ENCODE data around the gene NELFB. TPM values are rescaled to one million over a fixed set of nuclear protein-coding genes. Genes with fewer than 3 reads are reported as not detected.
A peak's percentile ranks its signal among the peaks of the same experiment; 100 is the strongest.

NELFB gene
- total and polyA plus RNA-seq, 2 donors (not counting 1 experiment from before 2014, with no cell fraction given): 53.7 to 55.8 TPM

GRCh38 chr9:137295849-137296669 lies 40.9 kb downstream of the NELFB start:
- H3K4me2 ChIP-seq (replicated peaks; ENCODE audit: low read depth, low read length, poor library complexity, severe bottlenecking): peak overlapping the region; percentile 95
- DNase-seq: no peak
- 28% methylated on average over 56 of the region's 78 CpGs for WGBS (ENCODE audit: insufficient coverage)

More at GRCh38 chr9:137295849-137296669, 40.9 kb downstream of the NELFB start:
- peaks cover 32% of the 10 kb centered on the region for H3K27me3 Mint-ChIP-seq
- no peak for TF ChIP-seq CTCF (IDR thresholded peaks at IDR 0.05)
- TF ChIP-seq EZH2 (IDR thresholded peaks at IDR 0.05; ENCODE audit: borderline replicate concordance, insufficient read depth, low read depth, low read length, poor library complexity, severe bottlenecking): no peak
- H3K9me3 Mint-ChIP-seq (ENCODE audit: insufficient read depth): no peaks in the 10 kb centered on the region
- no peaks in the 10 kb centered on the region for H3K36me3 ChIP-seq (replicated peaks in 1 of 2; ENCODE audit: control extremely low read depth in 1 of 2, control insufficient read depth in 1 of 2, extremely low read depth in 1 of 2, insufficient read depth in 2 of 2, low read length in 1 of 2)
- ChIA-PET POLR2A (interaction anchor here (0.6 kb wide), 2 partner anchors 41 to 386 kb away, joined by 3 to 5 read pairs; no protein-coding TSS in a partner anchor), CTCF (interaction anchor here (1.0 to 2.1 kb wide), 2 partner anchors 9 to 23 kb away, joined by 3 to 11 read pairs; no protein-coding TSS in a partner anchor)
- peak overlapping the region in 3 of 5 experiments; percentile 8 to 44 (median 21) for H3K4me3 ChIP-seq (ENCODE audit: control extremely low read depth in 1 of 5, extremely low read depth in 1 of 5, insufficient read depth in 1 of 5, low read depth in 2 of 5, low read length in 4 of 5)
- H3K79me2 ChIP-seq (ENCODE audit: control insufficient read depth, insufficient read depth, low read length): no peaks in the 10 kb centered on the region
- no peak overlapping the region for H2AFZ ChIP-seq (ENCODE audit: insufficient read depth, low read depth, low read length, poor library complexity, severe bottlenecking)
- H3K4me3 Mint-ChIP-seq: peak overlapping the region; percentile 76
- no peak overlapping the region for H3K27ac ChIP-seq (ENCODE audit: low read length in 2 of 2)
- H3K9ac ChIP-seq (ENCODE audit: low read length): no peak overlapping the region
- peak overlapping the region; percentile 63 for H3K27ac Mint-ChIP-seq
- H3K27me3 ChIP-seq (replicated peaks in 1 of 4; ENCODE audit: control extremely low read depth in 1 of 4, control insufficient read depth in 3 of 4, insufficient read depth in 4 of 4, low read length in 3 of 4): peaks cover 0 to 66% (median 37%) of the 10 kb centered on the region in 4 experiments
- peaks cover 13% of the 10 kb centered on the region for H4K20me1 ChIP-seq (ENCODE audit: control insufficient read depth, insufficient read depth, low read length, poor library complexity, severe bottlenecking)
- peaks cover 21% of the 10 kb centered on the region for H3K4me1 Mint-ChIP-seq
- ATAC-seq (ENCODE audit: low read depth): no peak
- peaks cover 0 to 30% (median 4%) of the 10 kb centered on the region in 3 donors for H3K9me3 ChIP-seq (ENCODE audit: control extremely low read depth in 1 of 3, control insufficient read depth in 2 of 3, insufficient read depth in 1 of 3, low read length in 2 of 3)
- intact Hi-C loops (cut with micrococcal nuclease): loop anchor here (1.0 to 10.0 kb wide), 2 partner anchors 149 to 239 kb away; no protein-coding TSS in a partner anchor
- H3K4me1 ChIP-seq (ENCODE audit: control insufficient read depth in 2 of 2, insufficient read depth in 2 of 2, low read length in 2 of 2): peaks cover 36% of the 10 kb centered on the region in 2 donors

Measured in B cell (primary cell).